GM19240 (cell line): ENCODE results near the gene PHACTR4.
"Not testable (repeated sequence)": the region's sequence is repeated elsewhere in the genome, so short reads cannot be mapped to it uniquely, and the experiment has no call there.

Experiments
- DNase-seq: peaks from one replicate; pipeline ENCODE4 v3.0.0; 2011; ENCODE audit warnings: low spot score; ENCODE audit not compliant: insufficient read length

The PHACTR4 gene

GRCh38 chr1:28494737-28495136 lies 125.2 kb downstream of the PHACTR4 start:
- DNase-seq = no peak

DNA sequence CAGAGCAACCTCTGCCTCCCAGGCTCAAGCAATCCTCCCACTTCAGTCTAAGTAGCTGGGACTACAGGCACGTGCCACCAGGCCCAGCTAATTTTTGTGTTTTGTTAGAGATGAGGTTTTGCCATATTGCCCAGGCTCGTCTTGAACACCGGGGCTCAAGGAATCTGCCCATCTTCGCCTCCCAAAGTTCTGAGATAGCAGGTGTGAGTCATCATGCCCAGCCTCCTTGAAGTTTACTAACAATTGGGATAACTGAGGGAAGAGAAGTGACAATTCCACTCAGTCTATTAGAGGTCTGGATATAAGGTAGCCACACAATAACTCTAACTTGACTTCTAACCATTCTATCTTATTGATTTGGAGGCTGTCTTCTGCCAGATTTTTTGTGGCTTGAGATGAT lies 130.0 kb downstream of the PHACTR4 start:
- no peak for DNase-seq

- DNase-seq = no peak
These were observed 132.4 kb downstream of the PHACTR4 start for GRCh38 chr1:28501925-28502324.

DNA sequence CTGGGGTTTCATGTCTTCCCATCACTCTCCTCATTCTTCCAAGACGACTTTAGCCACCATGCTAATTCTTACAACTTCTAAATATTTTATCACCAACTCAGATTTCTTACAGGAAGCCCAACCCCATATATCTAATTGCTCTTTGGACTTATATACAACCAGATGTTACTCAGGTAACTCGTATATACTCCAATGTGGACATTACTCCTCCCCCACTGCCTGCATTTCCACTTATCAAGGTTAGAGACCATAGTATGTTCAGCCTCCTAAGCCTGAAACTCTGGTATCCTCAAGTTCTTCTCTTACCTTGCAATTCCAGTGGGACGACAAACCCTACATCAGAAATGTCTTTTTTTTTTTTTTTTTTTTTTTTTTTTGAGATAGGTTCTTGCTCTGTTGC lies 133.6 kb downstream of the PHACTR4 start:
- DNase-seq = no peak

GRCh38 chr1:28505406-28506187 lies 136.1 kb downstream of the PHACTR4 start, which contains the start of gene RCC1:
Gene RCC1, plus strand, starts transcription at chr1:28506043. Its CDS starts 23,824 bp downstream, at chr1:28529867.
- DNase-seq = peak; percentile 80

GRCh38 chr1:28506907-28507246 lies 137.3 kb downstream of the PHACTR4 start:
- DNase-seq = no peak

GRCh38 chr1:28507247-28507645 lies 137.7 kb downstream of the PHACTR4 start:
- DNase-seq = no peak

- no peak for DNase-seq
These were observed 138.3 kb downstream of the PHACTR4 start for GRCh38 chr1:28507646-28508434.

GRCh38 chr1:28508435-28508754 lies 138.9 kb downstream of the PHACTR4 start:
- no peak for DNase-seq

- no peak for DNase-seq
These were observed 140.2 kb downstream of the PHACTR4 start for GRCh38 chr1:28509705-28510272.

DNA sequence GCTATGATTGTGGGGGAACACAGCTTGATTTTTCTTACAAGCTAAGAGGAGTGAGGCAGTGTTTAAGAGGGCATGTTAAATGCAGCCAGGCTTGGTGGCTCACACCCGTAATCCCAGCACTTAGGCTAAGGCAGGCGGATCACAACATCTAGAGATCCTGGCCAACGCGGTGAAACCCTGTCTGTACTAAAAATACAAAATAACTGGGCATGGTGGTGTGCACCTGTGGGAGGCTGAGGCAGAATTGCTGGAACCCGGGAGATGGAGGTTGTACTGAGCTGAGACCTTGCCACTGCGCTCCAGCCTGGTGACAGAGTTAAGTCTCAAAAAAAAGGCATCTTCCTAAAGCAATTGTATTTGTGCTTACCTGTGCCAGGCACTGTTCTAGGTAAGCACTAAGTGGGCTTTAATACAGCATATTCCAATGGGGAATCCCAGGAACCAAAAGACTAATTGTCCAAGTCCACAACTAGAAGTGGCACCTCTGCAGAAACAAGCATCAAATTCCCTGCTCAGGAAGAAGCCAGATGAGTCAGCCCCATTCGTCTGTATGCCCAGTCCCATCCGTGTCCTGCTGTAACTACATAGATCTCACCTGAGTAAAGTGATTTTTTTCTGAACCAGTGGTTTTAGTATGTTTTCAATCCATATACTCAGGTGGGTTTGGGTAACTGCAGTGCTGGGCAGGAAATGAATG lies 140.9 kb downstream of the PHACTR4 start:
- no peak for DNase-seq

DNA sequence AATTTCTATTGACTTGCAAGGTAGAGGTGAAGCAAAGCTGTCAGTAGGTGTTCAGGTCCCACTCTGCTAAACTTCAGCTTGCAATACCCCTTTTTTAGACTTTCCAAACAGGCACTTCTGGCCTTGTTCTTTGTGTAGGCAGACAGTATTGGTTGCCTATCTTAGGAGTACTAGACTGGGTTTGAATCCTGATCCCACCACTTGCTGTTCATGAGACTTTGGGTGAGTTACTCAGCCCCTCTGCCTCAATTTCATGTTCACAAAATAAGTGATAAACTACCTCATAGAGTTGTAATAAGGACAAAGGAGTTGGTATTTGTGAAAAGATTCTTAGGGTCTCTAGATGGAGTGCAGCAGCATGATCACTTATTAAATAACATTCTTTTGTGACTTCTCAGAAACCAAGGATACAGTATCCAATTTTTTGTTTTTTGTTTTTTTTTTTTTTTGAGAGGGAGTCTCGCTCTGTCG lies 141.5 kb downstream of the PHACTR4 start:
- no peak for DNase-seq

- DNase-seq = no peak
These were observed 142.6 kb downstream of the PHACTR4 start for GRCh38 chr1:28512058-28512611.

- DNase-seq = not testable (repeated sequence)
These were observed 144.9 kb downstream of the PHACTR4 start for GRCh38 chr1:28514445-28514933.

GRCh38 chr1:28516518-28516956 lies 147.0 kb downstream of the PHACTR4 start:
- DNase-seq = no peak

DNA sequence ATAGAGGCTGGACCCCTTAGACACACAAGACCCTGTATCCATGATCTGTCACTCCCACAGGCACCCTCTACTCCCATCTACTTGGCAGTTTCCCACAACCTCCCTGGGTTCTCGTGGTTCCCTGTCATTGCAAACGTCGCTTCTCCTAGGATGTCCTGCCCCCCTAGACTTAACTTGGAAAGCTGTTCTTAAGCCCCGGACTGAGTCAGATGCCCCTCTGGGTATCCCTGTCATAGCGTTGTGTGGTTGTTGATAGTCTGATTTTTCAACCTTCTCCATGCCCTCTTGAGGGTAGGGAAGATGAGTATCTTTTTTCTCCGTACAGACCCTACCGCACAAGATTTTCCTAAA lies 148.1 kb downstream of the PHACTR4 start:
- DNase-seq = no peak

DNA sequence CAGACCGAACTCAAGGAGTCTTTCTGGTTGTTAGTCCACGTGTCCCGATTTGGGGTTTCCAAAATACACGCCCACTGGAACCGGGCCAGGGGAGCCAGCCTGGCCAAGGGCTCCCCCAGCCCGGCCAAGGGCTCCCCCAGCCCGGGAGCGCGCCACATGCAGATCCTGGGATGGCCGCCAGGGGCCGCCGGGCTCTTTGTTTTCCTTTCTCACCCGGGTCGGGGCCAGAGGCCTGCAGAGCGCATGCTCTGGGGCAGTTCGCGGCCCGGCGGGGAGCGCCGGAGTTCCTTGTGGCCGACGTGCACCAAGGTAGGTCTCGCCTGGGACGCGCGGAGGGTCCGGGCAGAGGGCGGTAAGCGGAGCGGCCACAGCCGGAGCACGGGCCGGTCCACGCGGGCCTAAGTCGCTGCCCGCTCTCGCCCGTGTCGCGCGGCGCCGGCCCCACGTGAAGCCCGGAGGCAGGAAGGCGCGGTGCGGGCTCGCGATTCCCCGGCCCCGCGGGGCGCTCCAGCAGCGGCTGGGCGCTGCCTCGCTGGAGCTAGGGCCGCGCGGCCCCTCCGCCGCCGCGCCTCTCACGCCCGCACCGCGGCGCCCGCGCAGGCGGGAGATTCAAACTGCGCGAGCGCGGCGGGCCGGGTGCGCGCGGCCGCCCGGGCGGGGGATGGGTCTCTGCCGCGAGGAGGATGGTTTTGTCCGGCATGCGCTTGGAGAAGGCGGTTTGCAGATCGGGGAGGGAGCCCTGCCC lies 148.6 kb downstream of the PHACTR4 start:
- peak; percentile 83 for DNase-seq

GRCh38 chr1:28518745-28519341 lies 149.3 kb downstream of the PHACTR4 start:
- DNase-seq = no peak

DNA sequence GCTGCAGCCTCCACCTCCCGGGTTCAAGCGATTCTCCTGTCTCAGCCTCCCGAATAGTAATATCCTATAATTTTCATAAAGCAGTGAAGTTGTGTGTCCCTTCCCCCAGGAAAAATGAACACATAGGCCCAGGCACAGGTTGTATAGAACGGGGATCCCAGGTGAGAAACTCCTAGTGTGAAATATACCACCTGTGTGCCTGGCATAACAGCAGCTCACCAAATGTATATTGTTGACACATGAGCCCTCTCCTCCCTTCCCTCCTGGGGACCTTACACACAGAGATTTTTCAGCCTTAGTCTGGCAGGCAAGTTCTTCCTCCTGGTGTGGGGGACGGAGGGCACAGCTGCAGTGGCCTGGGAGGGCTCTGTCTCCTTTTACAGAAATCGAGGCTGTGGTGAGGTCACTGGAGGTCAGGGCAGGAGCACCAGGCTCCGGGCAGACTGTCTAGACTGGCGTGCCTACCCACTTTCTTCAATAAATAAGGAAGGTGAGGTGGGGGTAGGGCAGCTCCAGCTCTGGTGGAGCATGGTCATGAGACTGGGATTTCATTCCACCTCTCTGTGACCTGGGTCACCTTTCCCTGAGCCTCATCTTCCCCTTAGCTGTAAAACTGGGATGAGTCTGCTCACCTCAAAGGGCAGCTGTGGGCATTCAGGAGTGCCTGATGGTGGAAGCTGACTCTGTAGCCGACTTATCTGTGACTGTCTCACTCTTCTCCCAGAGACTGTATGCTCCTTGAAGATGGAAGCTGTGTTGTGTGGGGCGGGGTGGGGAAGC lies 150.6 kb downstream of the PHACTR4 start:
- no peak for DNase-seq
